ENCODE results near the gene WWC2. TPM values are rescaled to one million over a fixed set of nuclear protein-coding genes. Genes with fewer than 3 reads are reported as not detected.

WWC2 gene
- polyA plus RNA-seq, 2 of the 4 experiments (the other 2 are of a cell fraction) = 14.9 to 26.9 TPM

DNA sequence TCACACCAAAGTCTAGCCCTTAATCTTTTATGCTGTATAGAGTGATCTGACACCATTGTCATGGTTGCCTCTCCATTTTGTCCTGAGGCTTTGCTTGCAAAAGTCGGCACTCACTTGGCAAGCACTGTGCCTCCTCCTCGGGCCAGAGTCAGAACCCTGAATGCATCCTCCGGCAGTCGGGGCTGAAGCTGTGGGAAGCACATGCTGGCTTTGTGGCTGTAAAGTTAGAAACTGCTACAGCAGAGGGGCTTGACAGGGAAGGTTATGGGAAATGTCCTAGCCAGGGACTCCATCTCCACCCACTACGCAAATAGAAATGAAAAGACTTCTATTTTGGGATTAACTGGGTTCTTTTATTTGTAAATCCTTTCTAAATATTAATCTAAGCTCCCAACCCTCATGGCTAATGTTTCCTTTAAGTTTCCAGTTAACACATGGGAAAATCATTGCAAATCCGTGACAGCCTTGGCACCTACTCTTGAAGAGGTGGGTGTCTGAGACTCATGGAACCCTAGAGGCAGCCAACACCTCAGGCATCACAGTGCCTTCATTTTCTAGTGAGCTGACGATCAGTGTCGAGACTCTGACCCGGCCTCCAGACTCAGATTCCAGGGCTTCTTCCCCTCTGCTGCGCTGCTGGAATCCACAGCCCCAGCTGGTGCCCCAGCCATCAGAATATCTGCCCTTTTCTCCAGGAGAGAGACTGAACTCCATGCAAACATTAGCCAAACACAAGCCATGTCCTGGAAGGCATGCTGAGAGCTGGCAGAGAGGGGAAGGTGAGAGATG lies 231.1 kb downstream of the WWC2 start:
- Histone ChIP-seq H3K4me1 (peaks cover 20% of the 10 kb centered on the region), H3K27ac (0 out of 6 replicates have a peak overlapping the region, but pooled peaks of 1 of the 2 experiments have one; percentile 7), H3K4me3 (no peak overlapping the region), H3K9me3 (no peaks in the 10 kb centered on the region; the same call in 2 of the 3 replicates), H3K4me2 (no peak overlapping the region)
- no peak for TF ChIP-seq POLR2A (IDR thresholded peaks at IDR 0.05; ENCODE audit: low read length)
- no peak for TF ChIP-seq EHMT2 (IDR thresholded peaks at IDR 0.05; ENCODE audit: low read depth)
- WGBS (ENCODE audit: missing lambda C conversion rate) = 89% methylated on average over 8 of the region's 10 CpGs
- FAIRE-seq (no peak), ATAC-seq (no peak), DNase-seq (ENCODE audit: low read depth in 1 of 2, low spot score in 1 of 2) (no peak)
- CTCF ChIA-PET = interaction anchor here (1.3 to 1.5 kb wide), 2 partner anchors 77 to 257 kb away, joined by 3 read pairs; no protein-coding TSS in a partner anchor
- POLR2A ChIA-PET = no interaction called here

DNA sequence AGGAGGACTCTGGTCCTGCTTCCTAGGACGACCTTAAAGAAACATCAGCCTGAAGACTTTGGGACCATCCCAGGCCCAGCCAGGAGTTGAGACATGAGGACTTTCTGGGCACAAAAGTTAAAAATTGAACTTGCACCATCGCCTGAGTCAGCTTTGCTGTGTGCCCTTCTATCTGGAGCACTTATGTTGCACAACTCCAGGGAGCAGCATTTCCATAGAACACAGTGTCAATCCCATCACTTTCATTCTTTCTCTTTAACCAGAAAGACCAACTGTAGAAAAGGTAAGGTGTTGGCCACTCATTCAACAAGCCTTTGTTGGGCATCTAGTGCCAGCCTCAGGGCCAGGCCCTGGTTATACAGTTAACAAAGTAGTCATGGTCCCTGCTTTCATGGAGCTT lies 231.8 kb downstream of the WWC2 start:
- POLR2A ChIA-PET = no interaction called here
- 76% methylated on average over 2 of the region's 2 CpGs for WGBS (ENCODE audit: missing lambda C conversion rate)
- Histone ChIP-seq H3K27ac (no peak overlapping the region), H3K4me3 (no peak overlapping the region), H3K9me3 (no peaks in the 10 kb centered on the region; the same call in 2 of the 3 replicates), H3K4me2 (no peak overlapping the region), H3K4me1 (peaks cover 26% of the 10 kb centered on the region)
- CTCF ChIA-PET = interaction anchor here (0.5 to 1.5 kb wide), 3 partner anchors 77 to 335 kb away, joined by 3 read pairs; no protein-coding TSS in a partner anchor
- DNase-seq (ENCODE audit: low read depth in 1 of 2, low spot score in 1 of 2) = no peak
- no peak for ATAC-seq
- no peak for TF ChIP-seq HOXB5 (CRISPR knock-in tag; IDR thresholded peaks at IDR 0.05)
- TF ChIP-seq MYC (IDR thresholded peaks at IDR 0.05; ENCODE audit: borderline replicate concordance, low read length) = no peak
- no peak for TF ChIP-seq NFE2L2 (conservative IDR thresholded peaks at IDR 0.05; ENCODE audit: low read length)
- TF ChIP-seq ZSCAN20 (CRISPR knock-in tag; IDR thresholded peaks at IDR 0.05) = no peak
- no peak for TF ChIP-seq CEBPB (IDR thresholded peaks at IDR 0.05)
- no peak for TF ChIP-seq JUNB (IDR thresholded peaks at IDR 0.05)
- TF ChIP-seq HOXA7 (CRISPR knock-in tag; IDR thresholded peaks at IDR 0.05) = no peak
- no peak for TF ChIP-seq NPAS2 (CRISPR knock-in tag; IDR thresholded peaks at IDR 0.05; ENCODE audit: borderline replicate concordance)
- no peak for TF ChIP-seq ZC3H11A (IDR thresholded peaks at IDR 0.05)
- TF ChIP-seq TP53 (CRISPR knock-in tag; IDR thresholded peaks at IDR 0.05) = no peak
- no peak for TF ChIP-seq FOSL2 (IDR thresholded peaks at IDR 0.05)
- no peak for TF ChIP-seq FOSL2 (CRISPR knock-in tag; IDR thresholded peaks at IDR 0.05)
- TF ChIP-seq EHF (CRISPR knock-in tag; IDR thresholded peaks at IDR 0.05) = no peak
- TF ChIP-seq RCOR1 (IDR thresholded peaks at IDR 0.05; ENCODE audit: low read depth, low read length) = no peak
- no peak for TF ChIP-seq BHLHE40 (IDR thresholded peaks at IDR 0.05; ENCODE audit: low read depth, low read length)
- no peak for TF ChIP-seq POLR2AphosphoS2 (conservative IDR thresholded peaks at IDR 0.05; ENCODE audit: low read length)
- TF ChIP-seq CBX8 (IDR thresholded peaks at IDR 0.05) = no peak
- TF ChIP-seq KDM1A (IDR thresholded peaks at IDR 0.05; ENCODE audit: low read depth) = no peak
- no peak for FAIRE-seq

DNA sequence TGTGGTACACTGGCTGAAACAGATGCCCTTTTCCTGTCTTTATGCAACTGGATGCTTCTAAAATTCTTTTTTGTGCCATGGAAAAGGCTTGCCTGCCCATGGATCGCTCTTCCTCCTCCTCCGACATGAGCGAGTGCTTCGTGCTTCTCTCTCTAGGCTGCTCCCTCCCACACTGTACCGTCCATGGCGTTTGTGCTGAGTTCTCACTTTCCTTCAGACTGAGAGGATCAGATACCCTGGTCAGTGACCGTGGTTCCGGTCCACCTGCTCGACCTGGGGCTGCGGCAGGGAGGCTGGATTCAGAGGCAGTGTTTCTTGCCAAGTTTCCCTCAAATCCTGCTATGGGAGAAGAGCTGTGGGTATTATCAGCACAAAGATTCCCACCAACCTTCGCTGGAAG lies 233.4 kb downstream of the WWC2 start:
- Histone ChIP-seq H3K9me3 (no peaks in the 10 kb centered on the region), H3K27ac (no peak overlapping the region), H3K4me2 (no peak overlapping the region), H3K4me1 (peaks cover 29% of the 10 kb centered on the region), H3K4me3 (no peak overlapping the region)
- CTCF ChIA-PET = interaction anchor here (0.5 to 1.0 kb wide), 2 partner anchors 74 to 82 kb away, joined by 3 to 4 read pairs; no protein-coding TSS in a partner anchor
- POLR2A ChIA-PET = no interaction called here
- TF ChIP-seq, protein P1, sequence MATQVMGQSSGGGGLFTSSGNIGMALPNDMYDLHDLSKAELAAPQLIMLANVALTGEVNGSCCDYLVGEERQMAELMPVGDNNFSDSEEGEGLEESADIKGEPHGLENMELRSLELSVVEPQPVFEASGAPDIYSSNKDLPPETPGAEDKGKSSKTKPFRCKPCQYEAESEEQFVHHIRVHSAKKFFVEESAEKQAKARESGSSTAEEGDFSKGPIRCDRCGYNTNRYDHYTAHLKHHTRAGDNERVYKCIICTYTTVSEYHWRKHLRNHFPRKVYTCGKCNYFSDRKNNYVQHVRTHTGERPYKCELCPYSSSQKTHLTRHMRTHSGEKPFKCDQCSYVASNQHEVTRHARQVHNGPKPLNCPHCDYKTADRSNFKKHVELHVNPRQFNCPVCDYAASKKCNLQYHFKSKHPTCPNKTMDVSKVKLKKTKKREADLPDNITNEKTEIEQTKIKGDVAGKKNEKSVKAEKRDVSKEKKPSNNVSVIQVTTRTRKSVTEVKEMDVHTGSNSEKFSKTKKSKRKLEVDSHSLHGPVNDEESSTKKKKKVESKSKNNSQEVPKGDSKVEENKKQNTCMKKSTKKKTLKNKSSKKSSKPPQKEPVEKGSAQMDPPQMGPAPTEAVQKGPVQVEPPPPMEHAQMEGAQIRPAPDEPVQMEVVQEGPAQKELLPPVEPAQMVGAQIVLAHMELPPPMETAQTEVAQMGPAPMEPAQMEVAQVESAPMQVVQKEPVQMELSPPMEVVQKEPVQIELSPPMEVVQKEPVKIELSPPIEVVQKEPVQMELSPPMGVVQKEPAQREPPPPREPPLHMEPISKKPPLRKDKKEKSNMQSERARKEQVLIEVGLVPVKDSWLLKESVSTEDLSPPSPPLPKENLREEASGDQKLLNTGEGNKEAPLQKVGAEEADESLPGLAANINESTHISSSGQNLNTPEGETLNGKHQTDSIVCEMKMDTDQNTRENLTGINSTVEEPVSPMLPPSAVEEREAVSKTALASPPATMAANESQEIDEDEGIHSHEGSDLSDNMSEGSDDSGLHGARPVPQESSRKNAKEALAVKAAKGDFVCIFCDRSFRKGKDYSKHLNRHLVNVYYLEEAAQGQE (IDR thresholded peaks at IDR 0.05) = no peak
- FAIRE-seq = no peak
- DNase-seq (ENCODE audit: low read depth in 1 of 2, low spot score in 1 of 2) = no peak
- 96% methylated on average over 11 of the region's 11 CpGs for WGBS (ENCODE audit: missing lambda C conversion rate)
- no peak for ATAC-seq

Measured in A549 (cell line).